GM10248 (cell line): ENCODE data around the gene IL34.
"Not testable (repeated sequence)": the region's sequence is repeated elsewhere in the genome, so short reads cannot be mapped to it uniquely, and the experiment has no call there.

ENCODE experiments used
- CTCF ChIA-PET: fragments of 300-600 bp; sonication (Branson Sonifier 250); formaldehyde crosslinking; extraction: SDS; loops from one replicate; lab custom pipeline; 2021; ENCODE audit warnings: antibody characterized with exemption; lab: Yijun Ruan, JAX
- POLR2A ChIA-PET: fragments of 350-650 bp; sonication (Branson Sonifier 250); formaldehyde crosslinking; extraction: SDS; loops from one replicate; lab custom pipeline; 2020; ENCODE audit warnings: antibody characterized with exemption; lab: Yijun Ruan, JAX
- DNase-seq: peaks from one replicate; pipeline ENCODE4 v3.0.0; 2012; ENCODE audit errors: extremely low spot score
- CTCF ChIP-seq: IDR thresholded peaks from 2 replicates; pipeline ENCODE4 v1.5.1; 2012; ENCODE audit warnings: mild to moderate bottlenecking, low read depth; ENCODE audit errors: extremely low read depth, missing control alignments, control extremely low read depth

The IL34 gene

GRCh38 chr16:70642633-70643032, 3.7 kb upstream of the IL34 start:
- ChIA-PET CTCF (no interaction called here), POLR2A (no interaction called here)
- no peak for DNase-seq
- no peak for TF ChIP-seq CTCF

GRCh38 chr16:70643264-70643663, 3.1 kb upstream of the IL34 start:
- POLR2A ChIA-PET, DNase-seq, CTCF ChIA-PET: not testable (repeated sequence)

- ChIA-PET POLR2A (no interaction called here), CTCF (no interaction called here)
- DNase-seq, result no peak
- TF ChIP-seq CTCF, result no peak
These were observed 1.4 kb upstream of the IL34 start for GRCh38 chr16:70644763-70645597.

- POLR2A ChIA-PET, result no interaction called here
- DNase-seq, result no peak
- TF ChIP-seq CTCF, result no peak
- CTCF ChIA-PET, result no interaction called here
These were observed 1.3 kb downstream of the IL34 start for GRCh38 chr16:70647441-70648359.

GRCh38 chr16:70648606-70649005, 2.2 kb downstream of the IL34 start:
- ChIA-PET POLR2A (interaction anchor here (0.6 kb wide), 1 partner anchor 824 kb away, joined by 4 read pairs; no protein-coding TSS in a partner anchor), CTCF (interaction anchor here (1.3 kb wide), 1 partner anchor 13 kb away, joined by 3 read pairs; no protein-coding TSS in a partner anchor)
- no peak for DNase-seq
- TF ChIP-seq CTCF, result no peak

GRCh38 chr16:70649300-70649699, 2.9 kb downstream of the IL34 start:
- ChIA-PET CTCF (interaction anchor here (1.3 kb wide), 1 partner anchor 14 kb away, joined by 3 read pairs; no protein-coding TSS in a partner anchor), POLR2A (no interaction called here)
- no peak for TF ChIP-seq CTCF
- DNase-seq, result no peak

- ChIA-PET POLR2A (no interaction called here), CTCF (interaction anchor here (1.1 kb wide), 1 partner anchor 270 kb away, joined by 3 read pairs; no protein-coding TSS in a partner anchor)
- DNase-seq, result no peak
- TF ChIP-seq CTCF, result no peak
These were observed 3.9 kb downstream of the IL34 start for GRCh38 chr16:70650216-70650615.
